Kidney epithelial cell (primary cell): Measurements from ENCODE around the gene NPDC1. TPM values are rescaled to one million over a fixed set of nuclear protein-coding genes. Genes with fewer than 3 reads are reported as not detected.
A peak's percentile ranks its signal among the peaks of the same experiment; 100 is the strongest.

Experiments
- DNase-seq: peaks from one replicate; pipeline ENCODE4 v3.0.0-alpha.2; 2010; ENCODE audit warnings: low read depth
- H3K27me3 ChIP-seq: 2 replicates; pipeline ENCODE4 v1.6.0; 2011; ENCODE audit warnings: low read length; ENCODE audit not compliant: control insufficient read depth, insufficient read depth
- H3K36me3 ChIP-seq: 2 replicates; pipeline ENCODE4 v1.5.1; 2011; ENCODE audit warnings: low read length; ENCODE audit not compliant: control insufficient read depth, insufficient read depth
- H3K4me3 ChIP-seq: 2 replicates; pipeline ENCODE4 v1.5.1; 2011; ENCODE audit warnings: low read depth, mild to moderate bottlenecking, control low read depth, low read length
- total RNA-seq: library from RNA; depleted of rRNA; stranded (reverse); fragments of >200 nt; gene quantifications from 2 replicates; pipeline ENCODE4 v1.2.3, GENCODE V29; 2015
- TF ChIP-seq, protein P1 (sequence below): IDR thresholded peaks from 2 replicates; pipeline ENCODE4 v1.5.1; 2011; ENCODE audit warnings: mild to moderate bottlenecking, moderate library complexity, low read length, control low read depth, inconsistent platforms; ENCODE audit not compliant: insufficient read depth, poor library complexity, severe bottlenecking

NPDC1 gene, protein sequence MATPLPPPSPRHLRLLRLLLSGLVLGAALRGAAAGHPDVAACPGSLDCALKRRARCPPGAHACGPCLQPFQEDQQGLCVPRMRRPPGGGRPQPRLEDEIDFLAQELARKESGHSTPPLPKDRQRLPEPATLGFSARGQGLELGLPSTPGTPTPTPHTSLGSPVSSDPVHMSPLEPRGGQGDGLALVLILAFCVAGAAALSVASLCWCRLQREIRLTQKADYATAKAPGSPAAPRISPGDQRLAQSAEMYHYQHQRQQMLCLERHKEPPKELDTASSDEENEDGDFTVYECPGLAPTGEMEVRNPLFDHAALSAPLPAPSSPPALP
- total RNA-seq, result 58.3 and 76.1 TPM in 2 replicates

DNA sequence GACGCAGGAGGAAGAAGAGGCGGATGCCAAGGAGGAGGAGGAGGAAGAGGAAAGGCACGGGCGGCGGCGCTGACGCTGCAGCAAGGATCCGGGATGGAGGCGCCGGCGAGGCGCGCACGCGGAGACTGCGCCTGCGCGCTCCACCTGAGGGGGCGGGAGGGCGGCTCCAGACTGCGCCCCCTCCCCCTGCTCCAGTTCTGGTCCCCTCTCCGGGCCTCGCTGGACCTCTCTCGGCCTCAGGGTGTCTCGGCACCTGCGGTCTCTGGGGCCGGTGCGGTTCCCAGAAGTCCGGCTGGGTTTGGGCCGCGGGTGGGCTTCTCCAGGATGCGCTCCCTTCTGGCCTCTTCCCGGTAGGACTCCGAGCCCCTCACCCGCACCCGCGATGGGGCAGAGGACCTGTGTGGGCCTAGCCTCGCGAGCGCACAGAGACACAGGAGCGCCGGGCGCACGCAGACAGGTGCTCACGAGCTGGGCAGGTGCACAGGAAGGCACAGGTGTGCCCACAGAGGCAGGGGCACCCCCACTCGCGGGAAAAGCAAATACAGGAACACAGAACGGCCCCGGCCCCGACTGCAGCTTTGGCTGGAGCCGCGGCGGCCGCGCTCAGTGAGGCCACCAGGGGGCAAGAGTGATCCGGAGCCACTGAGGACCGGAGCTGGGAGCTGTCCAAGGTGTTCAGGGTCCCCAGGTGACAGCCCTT is at the start of gene NPDC1:
TSS of gene NPDC1 (minus strand) at position 90 of the 700 bp plus-strand sequence. CDS start 188 bp downstream, outside the sequence.
- TF ChIP-seq, protein P1, sequence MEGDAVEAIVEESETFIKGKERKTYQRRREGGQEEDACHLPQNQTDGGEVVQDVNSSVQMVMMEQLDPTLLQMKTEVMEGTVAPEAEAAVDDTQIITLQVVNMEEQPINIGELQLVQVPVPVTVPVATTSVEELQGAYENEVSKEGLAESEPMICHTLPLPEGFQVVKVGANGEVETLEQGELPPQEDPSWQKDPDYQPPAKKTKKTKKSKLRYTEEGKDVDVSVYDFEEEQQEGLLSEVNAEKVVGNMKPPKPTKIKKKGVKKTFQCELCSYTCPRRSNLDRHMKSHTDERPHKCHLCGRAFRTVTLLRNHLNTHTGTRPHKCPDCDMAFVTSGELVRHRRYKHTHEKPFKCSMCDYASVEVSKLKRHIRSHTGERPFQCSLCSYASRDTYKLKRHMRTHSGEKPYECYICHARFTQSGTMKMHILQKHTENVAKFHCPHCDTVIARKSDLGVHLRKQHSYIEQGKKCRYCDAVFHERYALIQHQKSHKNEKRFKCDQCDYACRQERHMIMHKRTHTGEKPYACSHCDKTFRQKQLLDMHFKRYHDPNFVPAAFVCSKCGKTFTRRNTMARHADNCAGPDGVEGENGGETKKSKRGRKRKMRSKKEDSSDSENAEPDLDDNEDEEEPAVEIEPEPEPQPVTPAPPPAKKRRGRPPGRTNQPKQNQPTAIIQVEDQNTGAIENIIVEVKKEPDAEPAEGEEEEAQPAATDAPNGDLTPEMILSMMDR, result peak; percentile 95
- no peaks in the 10 kb centered on the region for H3K36me3 ChIP-seq
- H3K27me3 ChIP-seq, result peaks cover 43% of the 10 kb centered on the region
- H3K4me3 ChIP-seq, result peak within 1 kb of the TSS; percentile 52
- no peak for DNase-seq

DNA sequence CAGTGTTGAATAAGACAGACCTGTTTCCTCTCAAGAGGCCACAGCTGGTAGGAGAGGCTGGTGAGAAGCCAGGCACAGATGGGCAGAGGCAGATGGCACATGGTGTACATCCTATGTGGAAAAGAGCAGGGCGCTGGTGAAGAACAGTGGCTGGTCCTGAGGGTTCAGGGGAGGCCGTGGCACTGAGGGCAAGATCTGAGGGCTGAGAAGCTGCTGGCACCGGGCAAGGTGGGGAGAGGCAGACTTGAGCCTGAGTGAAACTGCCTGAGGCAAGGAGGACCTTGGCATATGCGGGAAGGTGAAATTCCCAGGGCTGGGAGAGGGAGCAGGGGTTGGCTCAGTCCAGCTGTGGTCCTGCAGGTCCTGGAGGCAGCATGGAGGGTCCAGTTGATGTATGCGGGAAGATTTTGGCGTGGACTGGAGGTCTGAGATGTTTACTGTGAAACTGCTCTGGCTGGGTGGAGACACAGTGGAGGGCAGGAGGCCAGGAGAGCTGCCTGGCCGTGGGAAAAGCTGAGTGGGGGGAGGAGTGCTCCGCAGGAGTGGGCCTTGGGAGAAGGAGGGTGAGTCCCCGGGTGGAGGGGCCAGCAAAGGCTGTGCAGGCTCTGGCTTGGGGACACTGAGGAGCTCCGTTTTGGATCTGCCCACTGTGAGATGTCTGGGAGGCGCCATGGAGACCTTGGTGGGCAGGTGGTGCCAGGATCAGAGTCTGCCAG is 43.4 kb upstream of the NPDC1 start:
- Histone ChIP-seq H3K4me3 (no peak overlapping the region), H3K27me3 (no peaks in the 10 kb centered on the region), H3K36me3 (no peaks in the 10 kb centered on the region)
- DNase-seq, result no peak
- TF ChIP-seq, protein P1, result no peak

DNA sequence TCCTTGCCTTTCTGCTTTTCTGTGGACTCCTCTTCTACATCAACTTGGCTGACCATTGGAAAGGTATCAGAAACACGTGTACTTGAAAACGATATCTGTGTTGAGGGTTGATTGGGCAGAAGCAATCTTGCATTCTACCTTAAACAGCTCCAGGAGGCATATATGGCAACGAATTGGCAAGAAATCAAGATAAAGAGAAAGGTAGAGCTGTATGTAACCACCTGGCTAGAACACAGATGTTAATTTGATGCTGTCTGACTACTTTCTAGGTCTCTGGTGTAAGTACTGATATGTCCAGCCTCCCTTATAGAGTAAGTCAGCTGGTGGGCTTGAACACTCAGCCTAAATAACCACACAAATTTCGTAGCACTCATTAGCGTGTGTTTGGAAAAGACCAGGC is 42.1 kb upstream of the NPDC1 start:
- H3K27me3 ChIP-seq, result no peaks in the 10 kb centered on the region
- no peak for DNase-seq
- no peaks in the 10 kb centered on the region for H3K36me3 ChIP-seq
- H3K4me3 ChIP-seq, result no peak overlapping the region
- TF ChIP-seq, protein P1, result no peak

DNA sequence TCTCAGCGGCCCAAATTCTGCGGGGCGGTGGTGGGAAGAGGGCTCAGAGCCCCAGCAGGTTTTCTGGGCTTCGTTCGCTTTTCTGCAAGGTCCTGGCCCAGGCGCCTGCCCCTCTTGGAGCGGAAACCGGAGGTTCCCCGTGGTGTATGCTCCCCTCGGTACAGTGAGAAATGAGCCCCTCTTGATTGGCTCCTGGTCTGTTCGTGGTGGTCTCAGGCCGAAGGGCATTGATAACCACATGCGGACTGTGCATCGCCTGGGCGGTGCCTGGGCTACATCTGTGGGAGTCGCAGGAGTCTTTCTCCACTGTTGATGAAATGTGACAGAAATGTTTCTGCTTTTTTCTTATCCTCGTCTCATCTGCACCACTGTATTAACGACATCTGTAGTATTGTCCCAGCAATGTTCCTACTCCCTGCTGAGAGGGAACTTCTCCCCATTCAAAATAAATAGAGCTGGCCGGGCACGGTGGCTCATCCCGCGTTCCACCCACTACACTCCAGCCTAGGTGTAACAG is 41.5 kb upstream of the NPDC1 start:
- DNase-seq, result no peak
- Histone ChIP-seq H3K36me3 (no peaks in the 10 kb centered on the region), H3K27me3 (no peaks in the 10 kb centered on the region), H3K4me3 (peak overlapping the region; percentile 75)
- TF ChIP-seq, protein P1, result no peak

DNA sequence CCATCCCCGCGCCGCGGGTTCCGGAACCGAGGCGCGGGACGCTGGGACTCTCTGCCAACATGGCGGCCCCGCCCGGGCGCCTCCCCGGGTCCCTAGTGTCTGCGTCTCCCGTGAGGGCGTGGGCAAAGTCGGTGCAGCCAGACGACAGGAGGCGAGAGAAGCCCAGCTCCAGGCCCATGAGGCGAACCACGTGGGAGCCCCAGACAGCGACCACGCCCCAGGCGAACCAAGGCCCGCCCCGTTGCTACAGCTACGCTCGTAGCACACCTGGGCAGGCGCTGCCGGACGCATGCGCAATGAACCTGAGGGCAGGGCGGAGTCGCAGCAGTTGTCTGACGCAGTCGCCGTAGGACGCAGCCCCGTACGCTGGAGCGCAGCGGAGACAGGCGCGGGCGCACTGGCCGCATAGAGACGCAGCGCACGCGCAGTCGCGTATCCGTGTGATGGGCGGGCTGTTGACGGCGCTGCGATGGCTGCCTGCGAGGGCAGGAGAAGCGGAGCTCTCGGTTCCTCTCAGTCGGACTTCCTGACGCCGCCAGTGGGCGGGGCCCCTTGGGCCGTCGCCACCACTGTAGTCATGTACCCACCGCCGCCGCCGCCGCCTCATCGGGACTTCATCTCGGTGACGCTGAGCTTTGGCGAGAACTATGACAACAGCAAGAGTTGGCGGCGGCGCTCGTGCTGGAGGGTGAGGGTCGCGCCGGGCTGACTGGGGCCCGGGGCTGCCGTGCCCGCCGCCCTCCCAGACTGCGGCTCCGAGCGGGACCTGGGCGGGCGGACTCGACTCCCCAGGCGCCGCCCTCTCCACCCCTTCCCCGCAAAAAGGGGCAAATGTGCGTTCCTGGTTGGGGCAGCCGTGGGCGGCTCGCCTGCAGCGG is 40.8 kb upstream of the NPDC1 start, which contains the start of gene MAN1B1:
TSS of gene MAN1B1 (plus strand) at position 455 of the 878 bp plus-strand sequence. CDS start at position 470, 15 bp downstream.
- TF ChIP-seq, protein P1, result no peak
- peak; percentile 95 for DNase-seq
- H3K4me3 ChIP-seq, result peak within 1 kb of the TSS; percentile 75
- H3K36me3 ChIP-seq, result peaks cover 1% of the 10 kb centered on the region
- H3K27me3 ChIP-seq, result no peaks in the 10 kb centered on the region
